LNCaP clone FGC (cell line): Measurements from ENCODE around the gene HOTAIR.

ENCODE experiments used
- DNase-seq: peaks from one replicate; pipeline ENCODE4 v3.0.0-alpha.2; 2011; ENCODE audit warnings: low read depth
- H3K4me3 ChIP-seq: 2 replicates; pipeline ENCODE4 v1.5.1; 2011; ENCODE audit warnings: mild to moderate bottlenecking, low read depth, low read length, control low read depth
- TF ChIP-seq, protein P1 (sequence below): IDR thresholded peaks from 2 replicates; pipeline ENCODE4 v1.5.1; 2012; ENCODE audit warnings: mild to moderate bottlenecking; ENCODE audit not compliant: control insufficient read depth, insufficient read depth; ENCODE audit errors: extremely low read depth

Gene HOTAIR

DNA sequence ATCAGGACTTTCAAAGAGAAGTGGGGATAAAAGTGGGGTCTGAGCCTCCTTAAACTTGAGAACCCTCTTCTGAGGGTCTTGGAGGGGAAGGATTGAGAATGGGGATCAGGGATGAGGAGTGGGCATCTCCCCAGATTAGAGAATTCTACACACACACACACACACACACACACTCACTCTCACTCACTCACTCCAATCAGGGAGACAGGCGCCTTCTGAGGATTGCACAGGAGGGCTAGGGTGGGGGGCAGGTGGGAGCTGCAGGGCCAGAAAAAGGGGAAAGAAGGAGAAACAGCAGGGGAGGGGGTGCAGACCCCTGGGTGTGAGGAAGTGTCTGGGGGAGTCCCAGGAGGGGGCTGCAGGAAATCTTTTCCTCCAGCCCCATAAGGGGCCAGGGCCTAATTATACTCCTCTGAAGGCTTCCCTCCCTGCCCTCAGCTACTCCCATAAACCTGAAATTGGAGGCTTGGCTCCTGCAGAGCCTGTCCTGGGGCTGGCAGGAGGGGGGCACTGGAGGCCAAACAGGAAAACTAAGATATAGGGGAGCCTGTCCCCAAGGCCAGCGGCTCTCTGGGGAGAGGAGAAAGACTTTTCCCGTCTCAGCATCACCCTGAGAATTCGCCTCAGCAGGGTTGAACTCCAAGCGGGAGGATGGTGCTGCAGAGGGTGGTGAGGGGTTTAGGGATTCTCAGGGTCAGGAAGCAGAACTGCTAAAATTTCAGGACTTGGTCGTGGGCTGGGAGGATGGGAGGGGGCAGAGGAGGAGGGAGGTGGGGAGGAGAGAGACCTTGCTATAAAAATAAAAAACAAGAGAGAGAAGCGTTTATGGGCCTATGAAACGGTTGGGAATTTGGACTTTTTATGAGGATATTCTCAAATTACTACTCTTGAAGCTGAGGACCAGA, 26.8 kb upstream of the HOTAIR start:
- peak overlapping the region; percentile 55 for H3K4me3 ChIP-seq
- TF ChIP-seq, protein P1, sequence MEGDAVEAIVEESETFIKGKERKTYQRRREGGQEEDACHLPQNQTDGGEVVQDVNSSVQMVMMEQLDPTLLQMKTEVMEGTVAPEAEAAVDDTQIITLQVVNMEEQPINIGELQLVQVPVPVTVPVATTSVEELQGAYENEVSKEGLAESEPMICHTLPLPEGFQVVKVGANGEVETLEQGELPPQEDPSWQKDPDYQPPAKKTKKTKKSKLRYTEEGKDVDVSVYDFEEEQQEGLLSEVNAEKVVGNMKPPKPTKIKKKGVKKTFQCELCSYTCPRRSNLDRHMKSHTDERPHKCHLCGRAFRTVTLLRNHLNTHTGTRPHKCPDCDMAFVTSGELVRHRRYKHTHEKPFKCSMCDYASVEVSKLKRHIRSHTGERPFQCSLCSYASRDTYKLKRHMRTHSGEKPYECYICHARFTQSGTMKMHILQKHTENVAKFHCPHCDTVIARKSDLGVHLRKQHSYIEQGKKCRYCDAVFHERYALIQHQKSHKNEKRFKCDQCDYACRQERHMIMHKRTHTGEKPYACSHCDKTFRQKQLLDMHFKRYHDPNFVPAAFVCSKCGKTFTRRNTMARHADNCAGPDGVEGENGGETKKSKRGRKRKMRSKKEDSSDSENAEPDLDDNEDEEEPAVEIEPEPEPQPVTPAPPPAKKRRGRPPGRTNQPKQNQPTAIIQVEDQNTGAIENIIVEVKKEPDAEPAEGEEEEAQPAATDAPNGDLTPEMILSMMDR: no peak
- no peak for DNase-seq

DNA sequence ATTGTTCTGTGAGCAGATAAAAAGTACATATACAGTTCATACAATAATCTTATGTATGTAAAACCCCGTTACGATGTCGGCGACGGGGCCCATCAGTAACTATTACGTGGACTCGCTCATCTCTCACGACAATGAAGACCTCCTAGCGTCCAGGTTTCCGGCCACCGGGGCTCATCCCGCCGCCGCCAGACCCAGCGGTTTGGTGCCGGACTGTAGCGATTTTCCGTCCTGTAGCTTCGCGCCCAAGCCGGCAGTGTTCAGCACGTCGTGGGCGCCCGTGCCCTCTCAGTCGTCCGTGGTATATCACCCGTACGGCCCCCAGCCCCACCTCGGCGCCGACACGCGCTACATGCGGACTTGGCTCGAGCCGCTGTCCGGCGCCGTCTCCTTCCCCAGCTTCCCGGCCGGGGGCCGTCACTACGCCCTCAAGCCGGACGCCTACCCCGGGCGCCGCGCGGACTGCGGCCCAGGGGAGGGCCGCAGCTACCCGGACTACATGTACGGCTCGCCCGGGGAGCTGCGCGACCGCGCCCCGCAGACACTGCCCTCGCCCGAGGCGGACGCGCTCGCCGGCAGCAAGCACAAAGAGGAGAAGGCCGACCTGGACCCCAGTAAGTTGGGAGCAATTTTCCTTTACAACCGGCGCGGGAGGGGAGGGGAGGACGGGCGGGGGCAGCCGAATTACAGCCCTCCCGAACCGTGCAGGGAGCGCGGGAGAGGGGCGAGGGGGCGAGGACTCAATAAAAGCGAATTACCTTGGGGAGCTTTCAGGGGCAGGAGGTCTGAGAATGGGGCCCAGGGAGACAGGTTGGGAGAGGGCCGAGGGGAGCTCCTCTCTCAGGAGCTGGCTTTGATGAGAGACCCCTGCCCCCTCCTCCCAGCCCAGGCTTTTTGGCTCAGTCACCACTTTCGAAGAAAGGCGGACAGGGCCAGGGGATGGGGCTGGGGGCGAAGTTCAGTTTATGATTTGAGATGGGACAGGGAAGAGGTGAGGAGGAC, 25.7 kb upstream of the HOTAIR start, which contains the start of gene HOXC9:
Gene HOXC9, plus strand, starts transcription at position 46 of the 999 bp plus-strand sequence. Its CDS starts 28 bp downstream, at position 74.
- TF ChIP-seq, protein P1: no peak
- peak within 1 kb of the TSS; percentile 55 for H3K4me3 ChIP-seq
- no peak for DNase-seq

DNA sequence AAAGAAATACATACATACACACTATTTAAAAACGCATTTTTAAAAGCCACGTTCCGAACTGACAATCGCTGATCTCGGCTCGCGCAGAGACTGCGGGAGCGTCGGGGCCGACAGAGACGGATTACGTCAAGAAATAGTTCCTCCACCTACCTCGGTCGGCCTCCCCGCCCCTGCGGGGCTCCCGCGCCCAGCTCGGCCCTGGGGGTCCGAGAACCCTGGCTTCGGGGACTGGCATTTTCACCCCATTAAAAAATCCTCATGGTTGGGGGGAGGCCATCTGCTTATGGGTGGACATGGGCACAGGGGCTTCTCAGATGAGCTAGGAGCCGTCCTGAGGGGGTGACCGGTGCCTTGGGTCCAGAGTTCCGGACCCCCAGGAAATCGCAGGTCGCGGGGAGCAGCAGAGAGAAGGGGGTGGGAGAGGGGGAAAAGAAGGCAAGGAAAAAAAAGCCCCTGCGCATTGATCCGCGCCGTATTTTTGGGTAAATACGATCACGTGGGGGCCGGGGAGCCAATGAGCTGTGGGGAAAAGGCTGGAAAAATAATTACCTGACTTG, 24.9 kb upstream of the HOTAIR start:
- DNase-seq: no peak
- peak overlapping the region; percentile 55 for H3K4me3 ChIP-seq
- TF ChIP-seq, protein P1: no peak

DNA sequence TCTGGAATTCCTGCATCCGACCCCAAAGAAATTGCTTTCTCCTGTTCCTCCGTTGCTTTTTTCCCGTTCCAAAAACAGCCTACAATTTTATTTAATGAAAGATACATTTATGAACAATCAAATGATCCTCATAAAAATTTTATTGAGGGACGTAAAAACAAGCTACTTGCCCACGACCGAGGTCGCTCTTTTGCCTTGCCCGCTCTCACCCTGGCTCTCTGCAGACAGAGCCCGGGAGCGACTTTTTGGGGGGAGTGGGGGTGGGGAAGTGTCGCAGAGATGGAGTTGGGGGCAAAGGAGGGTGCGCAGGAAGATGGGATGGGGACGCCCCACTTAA, 24.1 kb upstream of the HOTAIR start:
- H3K4me3 ChIP-seq: peak overlapping the region; percentile 55
- no peak for DNase-seq
- TF ChIP-seq, protein P1: no peak

DNA sequence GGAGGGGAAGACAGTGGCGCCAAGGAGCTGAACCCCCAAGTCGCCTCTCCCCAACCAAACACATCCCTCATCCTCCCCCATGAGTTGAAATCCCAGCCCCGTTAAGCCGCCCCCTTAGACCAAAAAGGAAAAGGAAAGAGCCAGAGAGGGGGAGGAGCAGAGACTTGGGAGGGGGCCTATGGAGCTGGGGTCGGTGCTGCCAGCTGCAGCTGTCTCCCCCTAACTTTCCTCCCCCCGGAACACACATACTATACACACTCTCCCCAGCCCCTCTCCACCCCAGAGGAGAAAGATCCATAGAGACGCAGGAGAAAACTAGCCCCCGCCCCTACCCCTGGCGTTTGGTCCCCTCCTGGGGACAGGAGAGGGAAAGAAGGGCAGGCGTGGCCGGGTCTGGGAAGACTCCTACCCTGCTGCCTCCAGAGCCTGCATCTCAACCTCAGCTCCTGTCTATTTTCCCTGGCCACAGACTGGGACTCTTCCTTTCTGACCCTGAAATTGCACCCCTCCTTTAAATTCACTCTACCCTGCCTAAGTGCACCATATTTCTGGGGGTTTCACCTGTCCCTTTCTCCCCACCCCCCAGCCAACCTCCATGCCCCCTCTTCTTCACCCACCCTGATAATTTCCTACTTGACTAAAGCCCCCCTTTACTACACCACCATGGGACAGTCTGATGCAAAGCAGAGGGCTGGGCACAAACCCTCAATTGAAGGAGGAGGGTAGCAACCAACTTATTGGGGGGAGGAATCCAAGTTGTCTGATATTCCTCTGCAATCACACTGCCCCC, 23.6 kb upstream of the HOTAIR start:
- DNase-seq: no peak
- H3K4me3 ChIP-seq: peak overlapping the region; percentile 55
- TF ChIP-seq, protein P1: no peak
